Astrocyte (in vitro differentiated cells and primary cell): ENCODE results near the gene TMEM235.

Experiments used
- EZH2 ChIP-seq: IDR thresholded peaks from 2 replicates; pipeline ENCODE4 v1.6.1; 2012; ENCODE audit warnings: mild to moderate bottlenecking, low read length, inconsistent platforms; ENCODE audit not compliant: insufficient read depth
- TF ChIP-seq, protein P1 (sequence below): IDR thresholded peaks from 2 replicates; pipeline ENCODE4 v1.5.1; 2011; ENCODE audit warnings: low read depth, mild to moderate bottlenecking, inconsistent platforms, low read length, moderate library complexity; ENCODE audit not compliant: insufficient read depth

GRCh38 chr17:78219396-78220150 lies 11.9 kb upstream of the TMEM235 start:
- TF ChIP-seq, protein P1, sequence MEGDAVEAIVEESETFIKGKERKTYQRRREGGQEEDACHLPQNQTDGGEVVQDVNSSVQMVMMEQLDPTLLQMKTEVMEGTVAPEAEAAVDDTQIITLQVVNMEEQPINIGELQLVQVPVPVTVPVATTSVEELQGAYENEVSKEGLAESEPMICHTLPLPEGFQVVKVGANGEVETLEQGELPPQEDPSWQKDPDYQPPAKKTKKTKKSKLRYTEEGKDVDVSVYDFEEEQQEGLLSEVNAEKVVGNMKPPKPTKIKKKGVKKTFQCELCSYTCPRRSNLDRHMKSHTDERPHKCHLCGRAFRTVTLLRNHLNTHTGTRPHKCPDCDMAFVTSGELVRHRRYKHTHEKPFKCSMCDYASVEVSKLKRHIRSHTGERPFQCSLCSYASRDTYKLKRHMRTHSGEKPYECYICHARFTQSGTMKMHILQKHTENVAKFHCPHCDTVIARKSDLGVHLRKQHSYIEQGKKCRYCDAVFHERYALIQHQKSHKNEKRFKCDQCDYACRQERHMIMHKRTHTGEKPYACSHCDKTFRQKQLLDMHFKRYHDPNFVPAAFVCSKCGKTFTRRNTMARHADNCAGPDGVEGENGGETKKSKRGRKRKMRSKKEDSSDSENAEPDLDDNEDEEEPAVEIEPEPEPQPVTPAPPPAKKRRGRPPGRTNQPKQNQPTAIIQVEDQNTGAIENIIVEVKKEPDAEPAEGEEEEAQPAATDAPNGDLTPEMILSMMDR = no peak
- TF ChIP-seq EZH2 = no peak
